Measurements from ENCODE around the gene CENPX.

Gene CENPX

GRCh38 chr17:82028966-82029365, 6.3 kb upstream of the CENPX start:
- ATAC-seq, result no peak
- TF ChIP-seq BACH2 (CRISPR knock-in tag; IDR thresholded peaks at IDR 0.05; ENCODE audit: borderline replicate concordance) (no peak), ARNTL (CRISPR knock-in tag; IDR thresholded peaks at IDR 0.05; ENCODE audit: borderline replicate concordance, low read depth) (no peak), ZFP30 (CRISPR knock-in tag; IDR thresholded peaks at IDR 0.05) (no peak), ISL1 (CRISPR knock-in tag; IDR thresholded peaks at IDR 0.05) (no peak)

- TF ChIP-seq BACH2 (CRISPR knock-in tag; IDR thresholded peaks at IDR 0.05; ENCODE audit: borderline replicate concordance) (no peak), ARNTL (CRISPR knock-in tag; IDR thresholded peaks at IDR 0.05; ENCODE audit: borderline replicate concordance, low read depth) (no peak), CSDC2 (CRISPR knock-in tag; IDR thresholded peaks at IDR 0.05) (no peak)
- no peak for ATAC-seq
These were observed 5.6 kb upstream of the CENPX start for GRCh38 chr17:82028246-82028645.

- no peak for ATAC-seq
- TF ChIP-seq ZNF70 (CRISPR knock-in tag; IDR thresholded peaks at IDR 0.05) (no peak), TCF4 (CRISPR knock-in tag; IDR thresholded peaks at IDR 0.05; ENCODE audit: borderline replicate concordance) (no peak), ZNF8 (CRISPR knock-in tag; IDR thresholded peaks at IDR 0.05) (no peak)
These were observed 2.9 kb upstream of the CENPX start for GRCh38 chr17:82025401-82026107.

- no peak for ATAC-seq
- TF ChIP-seq BACH2 (CRISPR knock-in tag; IDR thresholded peaks at IDR 0.05; ENCODE audit: borderline replicate concordance), result no peak
- TF ChIP-seq ZNF8 (CRISPR knock-in tag; IDR thresholded peaks at IDR 0.05), result no peak
- no peak for TF ChIP-seq OSR1 (CRISPR knock-in tag; IDR thresholded peaks at IDR 0.05)
- TF ChIP-seq ZC3H10 (CRISPR knock-in tag; IDR thresholded peaks at IDR 0.05), result no peak
- TF ChIP-seq GLIS3 (CRISPR knock-in tag; IDR thresholded peaks at IDR 0.05), result no peak
- no peak for TF ChIP-seq ZFP3 (CRISPR knock-in tag; IDR thresholded peaks at IDR 0.05)
- no peak for TF ChIP-seq PPARA (CRISPR knock-in tag; IDR thresholded peaks at IDR 0.05; ENCODE audit: borderline replicate concordance)
- TF ChIP-seq RARB (CRISPR knock-in tag; IDR thresholded peaks at IDR 0.05), result no peak
- no peak for TF ChIP-seq ZNF565 (CRISPR knock-in tag; conservative IDR thresholded peaks at IDR 0.05; ENCODE audit: low read depth)
- no peak for TF ChIP-seq ESRRG (CRISPR knock-in tag; IDR thresholded peaks at IDR 0.05)
- no peak for TF ChIP-seq CREB5 (CRISPR knock-in tag; IDR thresholded peaks at IDR 0.05; ENCODE audit: low read depth)
- TF ChIP-seq ISL1 (CRISPR knock-in tag; IDR thresholded peaks at IDR 0.05), result no peak
These were observed 2.2 kb upstream of the CENPX start for GRCh38 chr17:82024859-82025258.

- TF ChIP-seq CREB5 (CRISPR knock-in tag; IDR thresholded peaks at IDR 0.05; ENCODE audit: low read depth) (no peak), PATZ1 (CRISPR knock-in tag; IDR thresholded peaks at IDR 0.05; ENCODE audit: borderline replicate concordance) (no peak), ESRRG (CRISPR knock-in tag; IDR thresholded peaks at IDR 0.05) (no peak), CSDC2 (CRISPR knock-in tag; IDR thresholded peaks at IDR 0.05) (no peak), POU6F1 (CRISPR knock-in tag; IDR thresholded peaks at IDR 0.05; ENCODE audit: borderline replicate concordance, low read depth) (no peak), ZC3H10 (CRISPR knock-in tag; IDR thresholded peaks at IDR 0.05) (no peak), ZFP30 (CRISPR knock-in tag; IDR thresholded peaks at IDR 0.05) (no peak)
- peak; percentile 28 for ATAC-seq
These were observed 966 bp upstream of the CENPX start for GRCh38 chr17:82023447-82024241.
